ENCODE measurements around the gene ASB3. TPM values are rescaled to one million over a fixed set of nuclear protein-coding genes. Genes with fewer than 3 reads are reported as not detected.
A peak's percentile ranks its signal among the peaks of the same experiment; 100 is the strongest.

The ASB3 gene
- polyA plus RNA-seq, 1 donor, result 11.7 TPM

- peak in 1 of 2 donors; percentile 48 for DNase-seq
- WGBS (ENCODE audit: insufficient coverage, low lambda C conversion rate), result 14% methylated on average over 5 of the region's 17 CpGs
- Histone ChIP-seq H3K27me3 (ENCODE audit: control insufficient read depth, insufficient read depth, low read length) (no peaks in the 10 kb centered on the region), H3K9me3 (ENCODE audit: control insufficient read depth, low read depth, low read length) (peaks cover 5% of the 10 kb centered on the region), H3K4me3 (ENCODE audit: low read length) (peak overlapping the region; percentile 99), H3K36me3 (ENCODE audit: control insufficient read depth, insufficient read depth, low read length) (no peaks in the 10 kb centered on the region), H3K4me1 (ENCODE audit: control insufficient read depth, insufficient read depth, low read length) (peaks cover 9% of the 10 kb centered on the region), H3K27ac (ENCODE audit: low read length) (peak overlapping the region; percentile 85)
These were observed 999 bp upstream of the ASB3 start for GRCh38 chr2:53787614-53788289.

GRCh38 chr2:53786352-53786704 is 425 bp downstream of the ASB3 start:
- no peak for DNase-seq
- WGBS (ENCODE audit: insufficient coverage, low lambda C conversion rate), result 0% methylated on average over 4 of the region's 18 CpGs

GRCh38 chr2:53785366-53785765 is 1.4 kb downstream of the ASB3 start:
- Histone ChIP-seq H3K4me3 (ENCODE audit: low read length) (peak overlapping the region; percentile 99), H3K9me3 (ENCODE audit: control insufficient read depth, low read depth, low read length) (peaks cover 5% of the 10 kb centered on the region)

More at GRCh38 chr2:53786352-53786704, 425 bp downstream of the ASB3 start:
- Histone ChIP-seq H3K9me3 (ENCODE audit: control insufficient read depth, low read depth, low read length) (peaks cover 5% of the 10 kb centered on the region), H3K27me3 (ENCODE audit: control insufficient read depth, insufficient read depth, low read length) (no peaks in the 10 kb centered on the region), H3K36me3 (ENCODE audit: control insufficient read depth, insufficient read depth, low read length) (peaks cover 7% of the 10 kb centered on the region), H3K27ac (ENCODE audit: low read length) (peak overlapping the region; percentile 85), H3K4me3 (ENCODE audit: low read length) (peak overlapping the region; percentile 99), H3K4me1 (ENCODE audit: control insufficient read depth, insufficient read depth, low read length) (peaks cover 9% of the 10 kb centered on the region)

GRCh38 chr2:53784436-53784835 is 2.3 kb downstream of the ASB3 start:
- peaks cover 5% of the 10 kb centered on the region for H3K9me3 ChIP-seq (ENCODE audit: control insufficient read depth, low read depth, low read length)
- H3K36me3 ChIP-seq (ENCODE audit: control insufficient read depth, insufficient read depth, low read length), result peaks cover 7% of the 10 kb centered on the region
- no peak overlapping the region for H3K4me3 ChIP-seq (ENCODE audit: low read length)
- no peaks in the 10 kb centered on the region for H3K27me3 ChIP-seq (ENCODE audit: control insufficient read depth, insufficient read depth, low read length)
- DNase-seq, result no peak
- peaks cover 9% of the 10 kb centered on the region for H3K4me1 ChIP-seq (ENCODE audit: control insufficient read depth, insufficient read depth, low read length)
- no peak overlapping the region for H3K27ac ChIP-seq (ENCODE audit: low read length)

More at GRCh38 chr2:53785366-53785765, 1.4 kb downstream of the ASB3 start:
- peaks cover 7% of the 10 kb centered on the region for H3K36me3 ChIP-seq (ENCODE audit: control insufficient read depth, insufficient read depth, low read length)
- no peaks in the 10 kb centered on the region for H3K27me3 ChIP-seq (ENCODE audit: control insufficient read depth, insufficient read depth, low read length)
- H3K4me1 ChIP-seq (ENCODE audit: control insufficient read depth, insufficient read depth, low read length), result peaks cover 9% of the 10 kb centered on the region
- no peak for DNase-seq
- WGBS (ENCODE audit: insufficient coverage, low lambda C conversion rate), result 100% methylated on average over 1 of the region's 11 CpGs
- no peak overlapping the region for H3K27ac ChIP-seq (ENCODE audit: low read length)

- WGBS (ENCODE audit: insufficient coverage, low lambda C conversion rate), result no CpG with 5 or more reads among the region's 8 CpGs
These were observed 4.1 kb downstream of the ASB3 start for GRCh38 chr2:53782676-53783075.

DNA sequence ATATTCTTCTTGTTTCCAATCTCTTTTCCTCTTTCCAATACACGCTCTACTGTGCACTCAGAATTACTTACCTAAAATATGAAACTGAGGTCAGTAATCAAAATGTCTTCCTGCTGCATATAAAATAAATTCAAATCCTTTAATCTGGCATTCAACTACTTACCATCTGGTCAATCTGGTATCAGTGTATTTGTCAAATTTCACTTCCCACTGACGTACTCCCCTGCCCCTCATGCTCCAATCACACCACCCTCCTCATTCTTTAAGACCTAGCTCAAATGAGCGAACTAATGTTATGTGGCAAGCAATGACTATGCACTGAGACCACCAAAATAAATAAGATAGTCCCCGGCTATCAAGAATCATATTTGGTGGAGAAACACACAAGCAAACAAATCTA is 6.7 kb downstream of the ASB3 start:
- 100% methylated on average over 2 of the region's 4 CpGs for WGBS (ENCODE audit: insufficient coverage, low lambda C conversion rate)
- H3K4me3 ChIP-seq (ENCODE audit: low read length), result no peak overlapping the region
- no peaks in the 10 kb centered on the region for H3K4me1 ChIP-seq (ENCODE audit: control insufficient read depth, insufficient read depth, low read length)
- H3K27ac ChIP-seq (ENCODE audit: low read length), result no peak overlapping the region
- H3K9me3 ChIP-seq (ENCODE audit: control insufficient read depth, low read depth, low read length), result no peaks in the 10 kb centered on the region
- no peaks in the 10 kb centered on the region for H3K27me3 ChIP-seq (ENCODE audit: control insufficient read depth, insufficient read depth, low read length)
- H3K36me3 ChIP-seq (ENCODE audit: control insufficient read depth, insufficient read depth, low read length), result peaks cover 7% of the 10 kb centered on the region
- DNase-seq, result no peak

More at GRCh38 chr2:53782676-53783075, 4.1 kb downstream of the ASB3 start:
- Histone ChIP-seq H3K9me3 (ENCODE audit: control insufficient read depth, low read depth, low read length) (peaks cover 5% of the 10 kb centered on the region), H3K36me3 (ENCODE audit: control insufficient read depth, insufficient read depth, low read length) (peaks cover 7% of the 10 kb centered on the region), H3K4me3 (ENCODE audit: low read length) (no peak overlapping the region), H3K27ac (ENCODE audit: low read length) (no peak overlapping the region), H3K27me3 (ENCODE audit: control insufficient read depth, insufficient read depth, low read length) (no peaks in the 10 kb centered on the region), H3K4me1 (ENCODE audit: control insufficient read depth, insufficient read depth, low read length) (peaks cover 5% of the 10 kb centered on the region)
- DNase-seq, result no peak

- 100% methylated on average over 2 of the region's 5 CpGs for WGBS (ENCODE audit: insufficient coverage, low lambda C conversion rate)
These were observed 8.1 kb downstream of the ASB3 start for GRCh38 chr2:53778536-53779162.

GRCh38 chr2:53777134-53777533 is 9.6 kb downstream of the ASB3 start:
- Histone ChIP-seq H3K4me3 (ENCODE audit: low read length) (no peak overlapping the region), H3K4me1 (ENCODE audit: control insufficient read depth, insufficient read depth, low read length) (no peaks in the 10 kb centered on the region), H3K27me3 (ENCODE audit: control insufficient read depth, insufficient read depth, low read length) (no peaks in the 10 kb centered on the region), H3K27ac (ENCODE audit: low read length) (no peak overlapping the region), H3K36me3 (ENCODE audit: control insufficient read depth, insufficient read depth, low read length) (peaks cover 5% of the 10 kb centered on the region), H3K9me3 (ENCODE audit: control insufficient read depth, low read depth, low read length) (no peaks in the 10 kb centered on the region)
- no peak for DNase-seq
- WGBS (ENCODE audit: insufficient coverage, low lambda C conversion rate), result 86% methylated on average over 1 of the region's 1 CpG

More at GRCh38 chr2:53778536-53779162, 8.1 kb downstream of the ASB3 start:
- Histone ChIP-seq H3K4me1 (ENCODE audit: control insufficient read depth, insufficient read depth, low read length) (no peaks in the 10 kb centered on the region), H3K36me3 (ENCODE audit: control insufficient read depth, insufficient read depth, low read length) (peaks cover 7% of the 10 kb centered on the region), H3K9me3 (ENCODE audit: control insufficient read depth, low read depth, low read length) (no peaks in the 10 kb centered on the region), H3K4me3 (ENCODE audit: low read length) (no peak overlapping the region), H3K27me3 (ENCODE audit: control insufficient read depth, insufficient read depth, low read length) (no peaks in the 10 kb centered on the region), H3K27ac (ENCODE audit: low read length) (no peak overlapping the region)
- DNase-seq, result no peak

GRCh38 chr2:53770264-53770663 is 16.5 kb downstream of the ASB3 start:
- no peak overlapping the region for H3K4me3 ChIP-seq (ENCODE audit: low read length)
- no peaks in the 10 kb centered on the region for H3K27me3 ChIP-seq (ENCODE audit: control insufficient read depth, insufficient read depth, low read length)
- H3K36me3 ChIP-seq (ENCODE audit: control insufficient read depth, insufficient read depth, low read length), result no peaks in the 10 kb centered on the region
- H3K27ac ChIP-seq (ENCODE audit: low read length), result no peak overlapping the region
- no peaks in the 10 kb centered on the region for H3K4me1 ChIP-seq (ENCODE audit: control insufficient read depth, insufficient read depth, low read length)
- WGBS (ENCODE audit: insufficient coverage, low lambda C conversion rate), result 89% methylated on average over 4 of the region's 4 CpGs
- no peaks in the 10 kb centered on the region for H3K9me3 ChIP-seq (ENCODE audit: control insufficient read depth, low read depth, low read length)
- no peak for DNase-seq

DNA sequence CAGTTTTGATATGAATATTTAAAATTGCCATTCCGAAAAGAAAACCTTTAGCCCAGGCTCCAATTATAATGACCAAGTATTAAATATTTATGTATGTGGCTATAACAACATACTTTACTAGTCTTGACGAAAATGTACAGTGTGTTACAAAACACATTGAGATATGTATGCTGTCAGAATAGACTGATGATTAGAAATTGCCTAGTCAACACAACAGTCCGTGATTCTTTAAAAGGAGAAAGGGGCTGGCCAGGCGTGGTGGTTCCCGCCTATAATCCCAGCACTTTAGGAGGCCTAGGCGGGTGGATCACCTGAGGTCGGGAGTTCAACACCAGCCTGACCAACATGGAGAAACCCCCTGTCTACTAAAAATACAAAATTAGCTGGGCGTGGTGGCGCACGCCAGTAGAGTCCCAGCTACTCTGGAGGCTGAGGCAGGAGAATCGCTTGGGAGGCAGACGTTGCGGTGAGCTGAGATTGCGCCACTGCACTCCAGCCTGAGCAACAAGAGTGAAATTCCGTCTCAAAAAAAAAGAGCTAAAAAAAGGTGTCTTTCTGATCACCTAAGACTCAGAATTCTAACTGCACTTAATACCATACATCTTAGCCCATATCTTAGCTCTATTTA is 17.3 kb downstream of the ASB3 start:
- no peak overlapping the region for H3K27ac ChIP-seq (ENCODE audit: low read length)
- peaks cover 2% of the 10 kb centered on the region for H3K4me1 ChIP-seq (ENCODE audit: control insufficient read depth, insufficient read depth, low read length)
- H3K27me3 ChIP-seq (ENCODE audit: control insufficient read depth, insufficient read depth, low read length), result no peaks in the 10 kb centered on the region
- no peaks in the 10 kb centered on the region for H3K9me3 ChIP-seq (ENCODE audit: control insufficient read depth, low read depth, low read length)
- no peak for DNase-seq
- H3K4me3 ChIP-seq (ENCODE audit: low read length), result no peak overlapping the region
- H3K36me3 ChIP-seq (ENCODE audit: control insufficient read depth, insufficient read depth, low read length), result no peaks in the 10 kb centered on the region
- WGBS (ENCODE audit: insufficient coverage, low lambda C conversion rate), result 86% methylated on average over 1 of the region's 15 CpGs

Data from large intestine (tissue), 3 donors.